Measurements from ENCODE around the gene MAPK7. TPM values are rescaled to one million over a fixed set of nuclear protein-coding genes. Genes with fewer than 3 reads are reported as not detected.

Gene MAPK7
- total RNA-seq, 6 experiments from 2014 or later: 5.7 to 9.2 (median 6.7) TPM

DNA sequence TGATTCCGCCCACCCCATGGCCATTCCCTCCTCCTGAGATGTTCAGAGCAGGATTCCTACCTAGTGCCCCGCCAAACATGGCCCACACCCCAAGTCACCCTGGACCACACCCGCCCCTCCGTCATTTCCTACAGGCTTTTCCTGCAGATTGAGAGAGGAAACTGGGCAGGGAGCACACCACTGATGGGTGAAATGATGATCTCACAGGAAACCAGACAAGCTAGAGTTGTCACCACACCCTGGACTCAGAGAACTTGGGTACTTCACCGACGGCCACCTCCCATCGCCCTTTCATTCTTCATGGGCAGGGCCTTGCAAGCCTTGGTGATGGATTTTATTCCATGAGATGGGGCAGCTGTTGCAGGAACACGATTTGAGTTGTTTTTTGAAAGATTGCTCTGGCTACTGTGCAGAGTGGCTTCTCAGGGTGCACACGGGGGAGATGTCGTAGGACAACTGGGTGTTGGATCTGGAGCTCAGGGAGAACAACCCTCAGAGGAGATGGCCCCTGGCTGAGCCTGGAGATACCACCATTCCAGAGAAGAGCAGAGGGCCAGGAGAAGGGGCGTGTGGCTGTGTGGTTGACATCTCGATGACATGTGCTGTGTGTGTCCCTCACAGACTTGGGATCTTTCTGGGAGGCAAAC is 8.3 kb upstream of the MAPK7 start:
- DNase-seq (no peak), ATAC-seq (peak; percentile 7 to 42 (median 26))
- Histone ChIP-seq H3K9me3 (no peaks in the 10 kb centered on the region), H3K27me3 (no peaks in the 10 kb centered on the region), H3K4me1 (peaks cover 0 to 3% (median 0%) of the 10 kb centered on the region in 4 donors), H3K27ac (no peak overlapping the region), H3K36me3 (no peaks in the 10 kb centered on the region), H3K4me3 (no peak overlapping the region)
- intact Hi-C loops (cut with DNase I): loop anchor here (5.0 to 10.0 kb wide), 2 partner anchors 82 to 85 kb away; no protein-coding TSS in a partner anchor
- TF ChIP-seq, protein P1, sequence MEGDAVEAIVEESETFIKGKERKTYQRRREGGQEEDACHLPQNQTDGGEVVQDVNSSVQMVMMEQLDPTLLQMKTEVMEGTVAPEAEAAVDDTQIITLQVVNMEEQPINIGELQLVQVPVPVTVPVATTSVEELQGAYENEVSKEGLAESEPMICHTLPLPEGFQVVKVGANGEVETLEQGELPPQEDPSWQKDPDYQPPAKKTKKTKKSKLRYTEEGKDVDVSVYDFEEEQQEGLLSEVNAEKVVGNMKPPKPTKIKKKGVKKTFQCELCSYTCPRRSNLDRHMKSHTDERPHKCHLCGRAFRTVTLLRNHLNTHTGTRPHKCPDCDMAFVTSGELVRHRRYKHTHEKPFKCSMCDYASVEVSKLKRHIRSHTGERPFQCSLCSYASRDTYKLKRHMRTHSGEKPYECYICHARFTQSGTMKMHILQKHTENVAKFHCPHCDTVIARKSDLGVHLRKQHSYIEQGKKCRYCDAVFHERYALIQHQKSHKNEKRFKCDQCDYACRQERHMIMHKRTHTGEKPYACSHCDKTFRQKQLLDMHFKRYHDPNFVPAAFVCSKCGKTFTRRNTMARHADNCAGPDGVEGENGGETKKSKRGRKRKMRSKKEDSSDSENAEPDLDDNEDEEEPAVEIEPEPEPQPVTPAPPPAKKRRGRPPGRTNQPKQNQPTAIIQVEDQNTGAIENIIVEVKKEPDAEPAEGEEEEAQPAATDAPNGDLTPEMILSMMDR (IDR thresholded peaks at IDR 0.05): no peak
- no peak for TF ChIP-seq POLR2A (IDR thresholded peaks at IDR 0.05)
- WGBS (ENCODE audit: insufficient coverage, low coverage, low lambda C conversion rate, missing lambda C conversion rate): 70% methylated on average over 6 of the region's 12 CpGs

DNA sequence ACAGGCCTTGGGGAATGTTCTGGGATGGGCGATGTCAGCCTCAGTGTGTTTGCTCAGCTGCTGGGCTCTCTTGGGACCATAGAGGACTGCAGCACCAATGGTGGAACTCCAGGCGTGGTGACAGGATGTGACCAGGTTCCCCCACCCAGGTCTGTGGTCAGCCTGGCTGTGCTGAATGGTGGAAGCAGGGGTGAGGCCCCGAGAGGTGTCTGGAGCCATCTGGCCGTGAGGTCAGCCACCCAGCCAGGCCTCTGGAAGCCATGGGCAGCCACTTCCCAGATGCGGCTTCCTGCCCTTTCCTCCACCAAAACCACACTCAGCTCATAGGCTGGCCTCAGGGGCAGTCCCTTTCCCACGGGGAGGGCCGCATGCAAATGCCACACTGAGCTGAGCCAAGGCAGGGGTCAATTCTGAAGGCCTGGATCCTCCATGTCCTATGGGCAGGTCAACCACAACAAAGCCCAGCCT is 7.8 kb upstream of the MAPK7 start:
- H3K9me3 ChIP-seq: no peaks in the 10 kb centered on the region
- H3K27me3 ChIP-seq: no peaks in the 10 kb centered on the region
- no peak overlapping the region for H3K27ac ChIP-seq
- H3K4me3 ChIP-seq: no peak overlapping the region
- no peak for TF ChIP-seq POLR2A (IDR thresholded peaks at IDR 0.05)
- TF ChIP-seq, protein P1 (IDR thresholded peaks at IDR 0.05): no peak
- no peaks in the 10 kb centered on the region for H3K36me3 ChIP-seq
- intact Hi-C loops (cut with DNase I): loop anchor here in 1 of 2 donors (5.0 kb wide), 1 partner anchor 82 kb away; no protein-coding TSS in a partner anchor
- no peaks in the 10 kb centered on the region for H3K4me1 ChIP-seq
- peak in 1 of 3 donors; percentile 44 for DNase-seq
- ATAC-seq: peak; percentile 27 to 72 (median 49)
- no CpG with 5 or more reads among the region's 7 CpGs for WGBS (ENCODE audit: insufficient coverage, low coverage, low lambda C conversion rate, missing lambda C conversion rate)

DNA sequence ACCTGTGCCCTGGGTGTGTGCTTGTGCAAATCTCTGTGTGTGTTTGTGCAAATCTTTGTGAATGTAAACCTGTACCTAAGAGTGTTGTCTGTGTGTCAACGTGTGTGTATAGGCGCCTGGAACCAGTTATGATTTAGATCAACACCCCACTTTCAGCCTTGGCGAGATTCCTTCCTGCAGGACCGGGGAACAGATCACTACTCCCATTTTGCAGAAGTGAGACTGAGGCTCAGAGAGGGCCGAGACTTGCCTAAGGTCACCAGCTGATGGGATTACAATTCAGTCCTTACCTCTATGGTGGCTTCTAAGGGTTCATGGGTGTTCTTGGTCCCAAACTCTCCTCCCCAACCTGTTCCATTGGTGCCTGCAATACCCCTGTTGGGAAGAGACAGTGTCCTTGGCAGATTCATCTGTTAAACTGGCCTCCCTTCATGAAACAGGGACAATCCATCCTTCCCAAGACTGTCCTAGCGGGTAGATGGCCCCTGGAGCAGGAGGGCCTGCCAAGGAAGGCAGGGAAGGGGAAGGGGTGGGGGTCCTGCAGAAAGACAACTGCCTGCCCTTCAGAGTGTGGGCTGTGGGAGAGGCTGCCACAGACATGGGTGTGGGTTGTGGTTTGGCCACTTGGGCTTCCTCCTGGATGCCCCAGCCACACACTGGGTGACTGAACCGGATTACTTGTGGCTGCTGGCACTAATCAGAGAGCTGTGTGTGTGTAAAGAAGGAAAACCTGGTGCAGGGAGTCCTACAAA is 6.9 kb upstream of the MAPK7 start:
- peak in 1 of 3 donors; percentile 25 for DNase-seq
- Histone ChIP-seq H3K4me3 (no peak overlapping the region), H3K27ac (no peak overlapping the region), H3K27me3 (no peaks in the 10 kb centered on the region), H3K9me3 (no peaks in the 10 kb centered on the region), H3K4me1 (no peaks in the 10 kb centered on the region), H3K36me3 (no peaks in the 10 kb centered on the region)
- no peak for ATAC-seq
- no CpG with 5 or more reads among the region's 7 CpGs for WGBS (ENCODE audit: insufficient coverage, low coverage, low lambda C conversion rate, missing lambda C conversion rate)
- intact Hi-C loops (cut with DNase I): loop anchor here in 1 of 2 donors (5.0 kb wide), 1 partner anchor 81 kb away; no protein-coding TSS in a partner anchor
- TF ChIP-seq, protein P1 (IDR thresholded peaks at IDR 0.05): no peak
- no peak for TF ChIP-seq POLR2A (IDR thresholded peaks at IDR 0.05)

DNA sequence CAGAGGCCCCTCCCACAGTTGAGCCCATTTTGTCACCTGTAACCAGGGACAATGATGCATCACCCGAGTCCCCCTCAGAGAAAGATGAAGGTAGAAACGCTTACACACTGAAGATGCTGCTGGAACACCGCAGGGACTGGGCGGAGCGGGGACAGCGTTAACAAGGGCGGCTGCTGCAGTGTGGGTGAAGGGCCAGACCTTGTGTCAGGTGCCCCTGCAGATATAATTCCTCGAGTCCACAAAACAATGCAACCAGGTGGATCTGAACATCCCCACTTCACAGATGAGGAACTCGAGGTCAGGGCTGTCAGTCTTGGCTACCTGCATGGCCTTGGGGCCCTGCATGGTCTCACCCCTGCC is 6.3 kb upstream of the MAPK7 start:
- peaks cover 0 to 5% (median 2%) of the 10 kb centered on the region in 4 donors for H3K4me1 ChIP-seq
- no peaks in the 10 kb centered on the region for H3K9me3 ChIP-seq
- no peak overlapping the region for H3K27ac ChIP-seq
- no peak for TF ChIP-seq POLR2A (IDR thresholded peaks at IDR 0.05)
- TF ChIP-seq, protein P1 (IDR thresholded peaks at IDR 0.05): no peak
- H3K4me3 ChIP-seq: no peak overlapping the region
- DNase-seq (peak in 1 of 3 donors; percentile 33), ATAC-seq (no peak)
- H3K36me3 ChIP-seq: no peaks in the 10 kb centered on the region
- 98% methylated on average over 5 of the region's 9 CpGs for WGBS (ENCODE audit: insufficient coverage, low coverage, low lambda C conversion rate, missing lambda C conversion rate)
- H3K27me3 ChIP-seq: no peaks in the 10 kb centered on the region
- intact Hi-C loops (cut with DNase I): loop anchor here in 1 of 2 donors (5.0 kb wide), 1 partner anchor 80 kb away; no protein-coding TSS in a partner anchor
